ENCODE results near the gene XYLB. TPM values are rescaled to one million over a fixed set of nuclear protein-coding genes. Genes with fewer than 3 reads are reported as not detected.
"Not testable (repeated sequence)": the region's sequence is repeated elsewhere in the genome, so short reads cannot be mapped to it uniquely, and the experiment has no call there.

XYLB gene
- polyA plus RNA-seq (2013, experiment 1 of 2; ENCODE audit: insufficient read length), result 3.9 TPM
- 4.4 TPM for polyA plus RNA-seq (2013, experiment 2 of 2; ENCODE audit: insufficient read length)

- peak; percentile 81 for DNase-seq
Observed at GRCh38 chr3:38346587-38347410, at the start of gene XYLB. Gene XYLB, plus strand, starts transcription at chr3:38346785. Its CDS starts 84 bp downstream, at chr3:38346869.

- DNase-seq, result not testable (repeated sequence)
Observed at GRCh38 chr3:38297053-38297452, 49.5 kb upstream of the XYLB start.

- no peak for DNase-seq
Observed at GRCh38 chr3:38297537-38297936, 49.0 kb upstream of the XYLB start.

- peak; percentile 14 for DNase-seq
Observed at GRCh38 chr3:38297947-38298711, 48.5 kb upstream of the XYLB start.

- no peak for DNase-seq
Observed at GRCh38 chr3:38306941-38307340, 39.6 kb upstream of the XYLB start.

- no peak for DNase-seq
Observed at GRCh38 chr3:38307599-38307998, 39.0 kb upstream of the XYLB start.

GRCh38 chr3:38308456-38308855 is 38.1 kb upstream of the XYLB start:
- no peak for DNase-seq

- no peak for DNase-seq
Observed at GRCh38 chr3:38311476-38311875, 35.1 kb upstream of the XYLB start.

- no peak for DNase-seq
Observed at GRCh38 chr3:38311941-38312340, 34.6 kb upstream of the XYLB start.

- DNase-seq, result no peak
Observed at GRCh38 chr3:38312356-38312755, 34.2 kb upstream of the XYLB start.

GRCh38 chr3:38313263-38313662 is 33.3 kb upstream of the XYLB start:
- DNase-seq, result no peak

GRCh38 chr3:38313695-38314094 is 32.9 kb upstream of the XYLB start:
- no peak for DNase-seq

- DNase-seq, result no peak
Observed at GRCh38 chr3:38314112-38314763, 32.3 kb upstream of the XYLB start.

GRCh38 chr3:38314764-38315487 is 31.7 kb upstream of the XYLB start:
- DNase-seq, result no peak

GRCh38 chr3:38315488-38316230 is 30.9 kb upstream of the XYLB start:
- no peak for DNase-seq

- DNase-seq, result no peak
Observed at GRCh38 chr3:38316356-38317191, 30.0 kb upstream of the XYLB start.

- no peak for DNase-seq
Observed at GRCh38 chr3:38317192-38317759, 29.3 kb upstream of the XYLB start.

GRCh38 chr3:38318766-38319671 is 27.6 kb upstream of the XYLB start:
- DNase-seq, result no peak

GRCh38 chr3:38320638-38321037 is 25.9 kb upstream of the XYLB start:
- not testable (repeated sequence) for DNase-seq
